Liver (tissue), 3 donors: ENCODE data around the gene HMGB2.

Experiments
- FOXA1 ChIP-seq: IDR thresholded peaks from 2 replicates; pipeline ENCODE4 v1.6.1; 2016; ENCODE audit warnings: antibody characterized with exemption
- NR2F2 ChIP-seq: IDR thresholded peaks from 2 replicates; pipeline ENCODE4 v1.6.1; 2016; ENCODE audit warnings: antibody characterized with exemption
- RAD21 ChIP-seq, 2 donors: IDR thresholded peaks; 2 replicates each; pipeline ENCODE4 v1.6.1; 2016; ENCODE audit warnings: antibody characterized with exemption in 2 of 2, mild to moderate bottlenecking in 2 of 2
- SP1 ChIP-seq: IDR thresholded peaks from 2 replicates; pipeline ENCODE4 v1.6.1; 2018; ENCODE audit warnings: antibody characterized with exemption, mild to moderate bottlenecking
- YY1 ChIP-seq: IDR thresholded peaks from 2 replicates; pipeline ENCODE4 v1.6.1; 2016; ENCODE audit warnings: antibody characterized with exemption, mild to moderate bottlenecking
- TF ChIP-seq, protein P1 (sequence below): fragments of 150-350 bp; IDR thresholded peaks from 2 replicates; pipeline ENCODE4 v1.5.1; 2017; ENCODE audit warnings: improper control_type of control experiment, low read depth, low read length; ENCODE audit not compliant: missing input control
- TF ChIP-seq, protein P2 (sequence below): IDR thresholded peaks from 2 replicates; pipeline ENCODE4 v1.6.1; 2016; ENCODE audit warnings: antibody characterized with exemption, mild to moderate bottlenecking
- TF ChIP-seq, protein P3 (sequence below): IDR thresholded peaks from 2 replicates; pipeline ENCODE4 v1.6.1; 2016; ENCODE audit warnings: antibody characterized with exemption
- donor health status: healthy.
- donor health status: healthy.

DNA sequence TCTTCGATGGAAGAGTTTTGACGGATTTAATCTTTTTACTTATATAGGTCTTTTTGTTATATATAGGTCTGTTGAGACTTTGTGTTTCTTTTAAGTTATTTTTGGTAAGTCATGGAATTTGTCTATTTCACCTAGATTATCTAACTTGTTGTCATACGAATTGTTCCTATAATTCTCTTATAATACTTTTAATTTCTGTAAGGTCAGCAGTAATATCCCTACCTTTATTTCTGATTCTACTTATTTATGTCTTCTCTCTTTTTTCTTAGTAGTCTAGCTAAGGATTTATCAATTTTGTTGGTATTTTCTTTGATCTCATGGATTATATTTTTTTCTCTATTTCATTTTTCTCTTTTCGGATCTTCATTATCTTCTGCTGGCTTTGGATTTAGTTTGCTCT, 48.2 kb upstream of the HMGB2 start:
- TF ChIP-seq, protein P1, sequence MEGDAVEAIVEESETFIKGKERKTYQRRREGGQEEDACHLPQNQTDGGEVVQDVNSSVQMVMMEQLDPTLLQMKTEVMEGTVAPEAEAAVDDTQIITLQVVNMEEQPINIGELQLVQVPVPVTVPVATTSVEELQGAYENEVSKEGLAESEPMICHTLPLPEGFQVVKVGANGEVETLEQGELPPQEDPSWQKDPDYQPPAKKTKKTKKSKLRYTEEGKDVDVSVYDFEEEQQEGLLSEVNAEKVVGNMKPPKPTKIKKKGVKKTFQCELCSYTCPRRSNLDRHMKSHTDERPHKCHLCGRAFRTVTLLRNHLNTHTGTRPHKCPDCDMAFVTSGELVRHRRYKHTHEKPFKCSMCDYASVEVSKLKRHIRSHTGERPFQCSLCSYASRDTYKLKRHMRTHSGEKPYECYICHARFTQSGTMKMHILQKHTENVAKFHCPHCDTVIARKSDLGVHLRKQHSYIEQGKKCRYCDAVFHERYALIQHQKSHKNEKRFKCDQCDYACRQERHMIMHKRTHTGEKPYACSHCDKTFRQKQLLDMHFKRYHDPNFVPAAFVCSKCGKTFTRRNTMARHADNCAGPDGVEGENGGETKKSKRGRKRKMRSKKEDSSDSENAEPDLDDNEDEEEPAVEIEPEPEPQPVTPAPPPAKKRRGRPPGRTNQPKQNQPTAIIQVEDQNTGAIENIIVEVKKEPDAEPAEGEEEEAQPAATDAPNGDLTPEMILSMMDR, result no peak
- TF ChIP-seq, protein P2, sequence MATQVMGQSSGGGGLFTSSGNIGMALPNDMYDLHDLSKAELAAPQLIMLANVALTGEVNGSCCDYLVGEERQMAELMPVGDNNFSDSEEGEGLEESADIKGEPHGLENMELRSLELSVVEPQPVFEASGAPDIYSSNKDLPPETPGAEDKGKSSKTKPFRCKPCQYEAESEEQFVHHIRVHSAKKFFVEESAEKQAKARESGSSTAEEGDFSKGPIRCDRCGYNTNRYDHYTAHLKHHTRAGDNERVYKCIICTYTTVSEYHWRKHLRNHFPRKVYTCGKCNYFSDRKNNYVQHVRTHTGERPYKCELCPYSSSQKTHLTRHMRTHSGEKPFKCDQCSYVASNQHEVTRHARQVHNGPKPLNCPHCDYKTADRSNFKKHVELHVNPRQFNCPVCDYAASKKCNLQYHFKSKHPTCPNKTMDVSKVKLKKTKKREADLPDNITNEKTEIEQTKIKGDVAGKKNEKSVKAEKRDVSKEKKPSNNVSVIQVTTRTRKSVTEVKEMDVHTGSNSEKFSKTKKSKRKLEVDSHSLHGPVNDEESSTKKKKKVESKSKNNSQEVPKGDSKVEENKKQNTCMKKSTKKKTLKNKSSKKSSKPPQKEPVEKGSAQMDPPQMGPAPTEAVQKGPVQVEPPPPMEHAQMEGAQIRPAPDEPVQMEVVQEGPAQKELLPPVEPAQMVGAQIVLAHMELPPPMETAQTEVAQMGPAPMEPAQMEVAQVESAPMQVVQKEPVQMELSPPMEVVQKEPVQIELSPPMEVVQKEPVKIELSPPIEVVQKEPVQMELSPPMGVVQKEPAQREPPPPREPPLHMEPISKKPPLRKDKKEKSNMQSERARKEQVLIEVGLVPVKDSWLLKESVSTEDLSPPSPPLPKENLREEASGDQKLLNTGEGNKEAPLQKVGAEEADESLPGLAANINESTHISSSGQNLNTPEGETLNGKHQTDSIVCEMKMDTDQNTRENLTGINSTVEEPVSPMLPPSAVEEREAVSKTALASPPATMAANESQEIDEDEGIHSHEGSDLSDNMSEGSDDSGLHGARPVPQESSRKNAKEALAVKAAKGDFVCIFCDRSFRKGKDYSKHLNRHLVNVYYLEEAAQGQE, result no peak
- no peak for TF ChIP-seq FOXA1
- TF ChIP-seq, protein P3, sequence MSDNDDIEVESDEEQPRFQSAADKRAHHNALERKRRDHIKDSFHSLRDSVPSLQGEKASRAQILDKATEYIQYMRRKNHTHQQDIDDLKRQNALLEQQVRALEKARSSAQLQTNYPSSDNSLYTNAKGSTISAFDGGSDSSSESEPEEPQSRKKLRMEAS, result no peak
- TF ChIP-seq SP1, result no peak
- no peak for TF ChIP-seq RAD21 (IDR thresholded peaks at IDR 0.05)
- TF ChIP-seq YY1, result no peak
- no peak for TF ChIP-seq NR2F2
